ENCODE measurements around the gene FBRSL1. TPM values are rescaled to one million over a fixed set of nuclear protein-coding genes. Genes with fewer than 3 reads are reported as not detected.
"Not testable (repeated sequence)": the region's sequence is repeated elsewhere in the genome, so short reads cannot be mapped to it uniquely, and the experiment has no call there.

The FBRSL1 gene
- total RNA-seq, 1 experiment from 2014 or later: 45.3 TPM

DNA sequence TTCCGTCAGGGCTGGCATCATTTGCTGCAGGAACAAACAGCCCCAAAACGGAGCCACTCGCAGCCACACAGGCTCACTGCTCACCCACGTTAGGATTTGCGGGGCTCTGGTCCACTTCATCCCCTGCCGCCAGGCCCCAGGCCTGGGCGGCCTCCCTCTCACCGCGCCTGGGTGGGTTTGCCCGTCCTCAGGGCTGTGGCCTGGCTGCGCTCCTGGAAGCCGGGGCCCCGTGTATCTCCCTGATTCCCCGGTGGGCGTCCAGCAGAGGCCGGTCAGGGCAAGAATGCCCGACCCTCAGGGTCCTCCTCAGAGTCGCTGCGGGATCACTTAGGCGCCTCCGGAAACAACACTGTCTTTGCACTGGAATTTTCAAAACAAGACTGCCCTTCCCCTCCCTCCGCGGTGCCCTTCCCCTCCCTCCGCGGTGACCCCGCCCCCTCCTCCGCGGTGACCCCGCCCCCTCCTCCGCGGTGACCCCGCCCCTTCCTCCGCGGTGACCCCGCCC is 15.7 kb upstream of the FBRSL1 start:
- no peak overlapping the region for H3K4me2 ChIP-seq (ENCODE audit: low read length)
- intact Hi-C loops (cut with micrococcal nuclease): no loop called here
- no peak overlapping the region for H3K27ac ChIP-seq (ENCODE audit: low read length)
- H3K9me2 ChIP-seq (replicated peaks; ENCODE audit: low read length): no peaks in the 10 kb centered on the region
- no peak overlapping the region for H3K9ac ChIP-seq (ENCODE audit: low read length)
- H3K36me3 ChIP-seq (ENCODE audit: low read depth, low read length): no peaks in the 10 kb centered on the region
- no peaks in the 10 kb centered on the region for H3F3A ChIP-seq (ENCODE audit: low read length, unreplicated experiment)
- no peak overlapping the region for H3K4me3 ChIP-seq (ENCODE audit: low read length)
- no peak for ATAC-seq
- no peaks in the 10 kb centered on the region for H4K20me1 ChIP-seq (ENCODE audit: low read length)
- H3K9me3 ChIP-seq (ENCODE audit: low read length): no peaks in the 10 kb centered on the region
- H2AFZ ChIP-seq (ENCODE audit: low read length): no peak overlapping the region
- DNase-seq: no peak
- H3K27me3 ChIP-seq (ENCODE audit: low read length): no peaks in the 10 kb centered on the region
- POLR2A ChIA-PET (ENCODE audit: unreplicated experiment): no interaction called here
- H3K4me1 ChIP-seq (ENCODE audit: insufficient read depth, low read length): no peaks in the 10 kb centered on the region
- no peaks in the 10 kb centered on the region for H3K79me2 ChIP-seq (ENCODE audit: low read length)
- TF ChIP-seq, protein P1, sequence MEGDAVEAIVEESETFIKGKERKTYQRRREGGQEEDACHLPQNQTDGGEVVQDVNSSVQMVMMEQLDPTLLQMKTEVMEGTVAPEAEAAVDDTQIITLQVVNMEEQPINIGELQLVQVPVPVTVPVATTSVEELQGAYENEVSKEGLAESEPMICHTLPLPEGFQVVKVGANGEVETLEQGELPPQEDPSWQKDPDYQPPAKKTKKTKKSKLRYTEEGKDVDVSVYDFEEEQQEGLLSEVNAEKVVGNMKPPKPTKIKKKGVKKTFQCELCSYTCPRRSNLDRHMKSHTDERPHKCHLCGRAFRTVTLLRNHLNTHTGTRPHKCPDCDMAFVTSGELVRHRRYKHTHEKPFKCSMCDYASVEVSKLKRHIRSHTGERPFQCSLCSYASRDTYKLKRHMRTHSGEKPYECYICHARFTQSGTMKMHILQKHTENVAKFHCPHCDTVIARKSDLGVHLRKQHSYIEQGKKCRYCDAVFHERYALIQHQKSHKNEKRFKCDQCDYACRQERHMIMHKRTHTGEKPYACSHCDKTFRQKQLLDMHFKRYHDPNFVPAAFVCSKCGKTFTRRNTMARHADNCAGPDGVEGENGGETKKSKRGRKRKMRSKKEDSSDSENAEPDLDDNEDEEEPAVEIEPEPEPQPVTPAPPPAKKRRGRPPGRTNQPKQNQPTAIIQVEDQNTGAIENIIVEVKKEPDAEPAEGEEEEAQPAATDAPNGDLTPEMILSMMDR (conservative IDR thresholded peaks at IDR 0.05; ENCODE audit: low read depth, low read length): no peak
- TF ChIP-seq EZH2 (IDR thresholded peaks at IDR 0.05; ENCODE audit: low read length, unreplicated experiment) (no peak), EZH2phosphoT487 (IDR thresholded peaks at IDR 0.05; ENCODE audit: borderline replicate concordance, low read length) (no peak)
- CTCF ChIA-PET: no interaction called here
- no TSS peak for BruUV-seq (replicated peaks)

DNA sequence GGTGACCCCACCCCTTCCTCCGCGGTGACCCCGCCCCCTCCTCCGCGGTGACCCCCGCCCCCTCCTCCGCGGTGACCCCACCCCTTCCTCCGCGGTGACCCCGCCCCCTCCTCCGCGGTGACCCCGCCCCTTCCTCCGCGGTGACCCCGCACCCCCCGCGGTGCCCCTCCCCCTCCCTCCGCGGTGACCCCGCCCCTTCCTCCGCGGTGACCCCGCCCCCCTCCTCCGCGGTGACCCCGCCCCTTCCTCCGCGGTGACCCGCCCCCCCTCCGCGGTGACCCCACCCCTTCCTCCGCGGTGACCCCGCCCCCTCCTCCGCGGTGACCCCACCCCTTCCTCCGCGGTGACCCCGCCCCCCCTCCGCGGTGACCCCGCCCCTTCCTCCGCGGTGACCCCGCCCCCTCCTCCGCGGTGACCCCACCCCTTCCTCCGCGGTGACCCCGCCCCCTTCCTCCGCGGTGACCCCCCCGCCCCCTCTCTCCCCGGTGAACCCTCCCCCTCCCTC is 15.1 kb upstream of the FBRSL1 start:
- CTCF ChIA-PET: not testable (repeated sequence)

DNA sequence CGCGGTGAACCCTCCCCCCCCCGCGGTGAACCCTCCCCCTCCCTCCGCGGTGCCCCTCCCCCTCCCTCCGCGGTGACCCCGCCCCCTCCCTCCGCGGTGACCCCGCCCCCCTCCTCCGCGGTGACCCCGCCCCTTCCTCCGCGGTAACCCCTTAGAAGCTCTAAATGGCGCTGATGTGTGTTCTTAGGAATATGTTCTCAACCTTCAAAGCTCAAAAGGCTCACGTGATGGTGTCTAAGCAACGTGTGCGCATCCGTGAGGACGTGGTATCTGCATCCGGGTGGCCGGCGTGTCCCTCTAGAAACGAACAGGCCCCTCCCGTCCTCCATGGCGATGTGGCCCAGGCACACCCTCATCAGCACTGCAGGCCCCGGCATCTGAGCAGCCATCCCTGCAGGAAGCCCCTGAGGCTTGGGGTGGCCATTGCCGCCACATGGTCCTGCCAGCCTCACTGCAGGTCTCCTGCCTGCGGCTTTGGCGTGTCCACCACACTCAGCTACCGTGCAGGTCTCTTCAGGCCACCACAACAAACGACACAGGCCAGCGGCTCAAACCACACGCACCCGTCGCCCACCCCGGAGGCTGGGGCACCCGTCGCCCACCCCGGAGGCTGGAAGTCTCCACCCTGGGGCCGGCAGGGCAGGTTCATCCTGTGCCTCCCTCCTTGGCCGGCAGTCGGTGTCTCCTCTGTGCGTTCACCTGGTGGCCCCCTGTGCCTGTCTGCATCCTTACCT is 14.5 kb upstream of the FBRSL1 start:
- no peak for DNase-seq
- POLR2A ChIA-PET (ENCODE audit: unreplicated experiment): no interaction called here
- H3K9me2 ChIP-seq (replicated peaks; ENCODE audit: low read length): no peaks in the 10 kb centered on the region
- no peak for ATAC-seq
- no peaks in the 10 kb centered on the region for H3K4me1 ChIP-seq (ENCODE audit: insufficient read depth, low read length)
- no peak overlapping the region for H3K4me3 ChIP-seq (ENCODE audit: low read length)
- H4K20me1 ChIP-seq (ENCODE audit: low read length): no peaks in the 10 kb centered on the region
- H3K27ac ChIP-seq (ENCODE audit: low read length): no peak overlapping the region
- no peaks in the 10 kb centered on the region for H3K79me2 ChIP-seq (ENCODE audit: low read length)
- intact Hi-C loops (cut with micrococcal nuclease): no loop called here
- no peaks in the 10 kb centered on the region for H3K9me3 ChIP-seq (ENCODE audit: low read length)
- no peaks in the 10 kb centered on the region for H3K36me3 ChIP-seq (ENCODE audit: low read depth, low read length)
- H3K9ac ChIP-seq (ENCODE audit: low read length): no peak overlapping the region
- H2AFZ ChIP-seq (ENCODE audit: low read length): no peak overlapping the region
- no TSS peak for BruUV-seq (replicated peaks)
- no peak overlapping the region for H3K4me2 ChIP-seq (ENCODE audit: low read length)
- TF ChIP-seq EZH2 (IDR thresholded peaks at IDR 0.05; ENCODE audit: low read length, unreplicated experiment): no peak
- TF ChIP-seq EZH2phosphoT487 (IDR thresholded peaks at IDR 0.05; ENCODE audit: borderline replicate concordance, low read length): no peak
- TF ChIP-seq, protein P1 (conservative IDR thresholded peaks at IDR 0.05; ENCODE audit: low read depth, low read length): no peak
- no peaks in the 10 kb centered on the region for H3K27me3 ChIP-seq (ENCODE audit: low read length)
- H3F3A ChIP-seq (ENCODE audit: low read length, unreplicated experiment): no peaks in the 10 kb centered on the region
- CTCF ChIA-PET: no interaction called here

More for the DNA sequence above, 15.1 kb upstream of the FBRSL1 start:
- H2AFZ ChIP-seq (ENCODE audit: low read length); H3F3A ChIP-seq (ENCODE audit: low read length, unreplicated experiment); H3K27ac ChIP-seq (ENCODE audit: low read length); H3K27me3 ChIP-seq (ENCODE audit: low read length); intact Hi-C loops (cut with micrococcal nuclease); H3K9me2 ChIP-seq (replicated peaks; ENCODE audit: low read length); H3K4me3 ChIP-seq (ENCODE audit: low read length); H3K9ac ChIP-seq (ENCODE audit: low read length); H3K79me2 ChIP-seq (ENCODE audit: low read length); H4K20me1 ChIP-seq (ENCODE audit: low read length); POLR2A ChIA-PET (ENCODE audit: unreplicated experiment); BruUV-seq (replicated peaks); H3K4me2 ChIP-seq (ENCODE audit: low read length); H3K36me3 ChIP-seq (ENCODE audit: low read depth, low read length); H3K9me3 ChIP-seq (ENCODE audit: low read length); ATAC-seq; DNase-seq; H3K4me1 ChIP-seq (ENCODE audit: insufficient read depth, low read length): not testable (repeated sequence)

All from PC-3 (cell line).